ENCODE data around the gene PNRC1.

GRCh38 chr6:89080281-89081128, at the start of gene PNRC1:
- TF ChIP-seq POLR2A (IDR thresholded peaks at IDR 0.05; ENCODE audit: low read length) (peak; percentile 99), GATA1 (IDR thresholded peaks at IDR 0.05; ENCODE audit: low read depth, low read length) (no peak)
